Activated CD4-positive, CD25-positive, alpha-beta regulatory T cell (primary cell): ENCODE measurements around the gene SORL1.

Experiments used
- DNase-seq, 4 experiments: peaks; one replicate each; lab custom pipeline; 2025; lab: John Stamatoyannopoulos, UW

The SORL1 gene

DNA sequence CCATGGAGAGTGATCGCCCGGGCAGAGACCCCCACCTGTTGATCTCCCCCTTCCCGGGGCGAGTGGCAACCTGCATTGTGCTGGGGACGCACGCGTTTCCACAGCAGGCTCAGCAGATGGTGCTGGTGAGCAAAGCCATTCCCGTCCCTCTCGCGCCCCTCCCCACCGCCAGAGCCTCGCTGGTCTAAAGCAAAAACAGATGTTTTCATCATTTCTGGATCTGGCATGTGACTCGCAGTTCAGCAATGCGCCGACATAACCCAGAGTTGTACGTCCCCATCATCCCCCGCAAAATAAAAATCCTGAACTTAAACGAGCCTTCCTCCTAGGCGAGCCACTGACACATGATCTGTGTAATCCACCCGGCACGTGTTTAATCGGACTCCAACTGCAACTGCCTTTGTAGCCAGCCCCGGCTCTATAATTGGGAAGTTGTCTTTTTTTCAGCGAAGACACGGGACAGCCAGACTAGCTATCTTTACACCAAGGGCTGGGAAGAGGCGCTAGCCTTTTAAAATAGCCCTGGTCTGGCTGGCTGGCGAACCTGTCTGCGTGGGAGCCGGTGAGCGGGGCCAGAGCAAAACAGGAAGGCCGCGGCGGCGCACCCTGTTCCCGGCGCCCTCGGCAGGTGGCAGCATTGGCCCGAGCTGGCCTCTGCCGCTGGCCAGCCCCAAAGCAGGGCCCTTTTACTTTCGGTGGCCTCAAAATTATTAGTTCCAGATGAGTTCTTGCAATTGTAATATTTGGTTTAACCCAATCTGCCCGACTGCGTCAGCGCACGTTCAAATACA lies 203.6 kb downstream of the SORL1 start:
- DNase-seq, result peak; percentile 10 to 40 (median 34)

GRCh38 chr11:121656328-121657090 lies 204.4 kb downstream of the SORL1 start:
- no peak for DNase-seq

DNA sequence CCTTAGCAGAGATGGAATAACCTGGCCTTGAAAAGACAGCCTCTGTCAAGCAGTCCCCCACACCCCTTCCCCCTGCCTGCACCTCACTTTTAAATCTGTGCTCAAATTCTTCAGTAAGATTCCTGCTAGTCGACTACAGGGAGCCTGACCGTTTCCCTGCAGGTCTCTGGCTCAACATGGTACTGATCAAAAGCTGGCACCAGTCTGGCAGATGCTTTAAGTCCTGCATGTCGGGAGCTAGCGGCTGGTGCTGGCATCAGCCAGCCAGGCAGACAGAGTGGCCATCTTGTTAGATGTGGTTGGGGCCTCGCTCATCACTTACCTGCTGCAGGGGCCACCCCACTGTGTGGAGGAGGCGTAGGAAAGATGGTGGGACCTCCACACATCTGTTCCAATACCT lies 205.0 kb downstream of the SORL1 start:
- no peak for DNase-seq

DNA sequence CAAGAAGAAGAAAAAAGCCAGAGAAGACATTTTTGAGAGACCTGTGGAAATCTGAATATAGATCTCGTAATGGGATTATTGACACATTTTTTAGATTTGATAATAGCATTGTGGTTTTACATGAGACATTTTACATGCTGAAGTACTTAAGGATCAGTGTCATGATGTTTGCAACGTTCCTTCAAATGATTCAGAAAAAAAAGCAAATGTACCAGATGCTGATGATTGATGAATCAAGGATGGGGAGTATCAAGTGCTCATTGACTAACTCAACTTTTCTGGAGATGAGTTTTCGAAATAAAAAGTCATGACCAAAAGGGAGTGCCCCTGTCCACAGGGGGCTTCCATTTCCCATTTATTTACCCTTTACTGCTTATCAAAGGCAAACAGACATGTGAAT lies 207.7 kb downstream of the SORL1 start:
- no peak for DNase-seq

DNA sequence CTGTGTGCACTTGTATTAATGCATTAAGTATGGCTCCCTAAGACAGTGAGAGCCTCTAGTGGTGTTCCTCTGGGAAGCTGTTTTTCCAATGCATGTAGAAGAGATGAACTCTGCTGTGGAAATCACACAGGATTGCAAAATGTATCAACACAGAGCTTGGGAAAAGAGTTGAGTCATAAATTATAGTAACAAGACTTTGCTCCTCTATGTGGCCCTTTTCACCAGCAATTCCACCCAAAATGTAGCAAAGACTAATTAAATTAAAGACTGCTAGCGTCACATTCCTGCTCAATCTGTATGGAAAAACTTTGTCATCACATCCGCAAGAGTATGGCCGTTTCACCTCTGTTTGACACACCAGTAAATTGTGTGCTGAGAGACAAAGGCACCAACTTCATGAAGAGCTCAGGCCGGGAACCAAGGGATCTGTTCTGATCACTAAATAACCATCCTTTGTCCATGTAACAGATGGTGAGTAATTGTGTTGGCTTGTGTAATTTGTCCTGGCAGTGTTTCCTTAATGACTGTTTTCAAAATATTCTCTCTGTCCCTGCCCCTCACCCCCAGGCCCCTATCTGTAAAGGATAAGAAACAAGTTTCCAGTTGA lies 209.9 kb downstream of the SORL1 start:
- DNase-seq, result no peak

DNA sequence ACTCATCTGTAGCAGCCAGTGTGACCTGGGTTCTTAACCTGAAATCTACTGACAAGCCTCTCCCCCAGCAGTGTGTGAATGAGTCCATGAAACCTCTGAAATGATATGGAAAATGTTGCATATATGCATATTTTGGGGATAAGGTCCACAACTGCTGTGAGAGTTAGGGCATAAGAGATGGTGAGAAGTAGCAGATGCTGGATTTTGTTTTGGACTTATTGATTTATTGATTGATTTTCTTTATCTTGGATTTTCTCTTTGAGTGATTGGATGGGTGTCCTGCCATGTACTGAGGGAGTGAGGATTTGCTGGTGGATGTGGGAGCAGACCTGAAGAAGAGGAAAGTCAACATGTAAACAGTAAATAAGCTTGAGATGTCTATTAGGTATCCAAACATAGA lies 212.0 kb downstream of the SORL1 start:
- no peak for DNase-seq

DNA sequence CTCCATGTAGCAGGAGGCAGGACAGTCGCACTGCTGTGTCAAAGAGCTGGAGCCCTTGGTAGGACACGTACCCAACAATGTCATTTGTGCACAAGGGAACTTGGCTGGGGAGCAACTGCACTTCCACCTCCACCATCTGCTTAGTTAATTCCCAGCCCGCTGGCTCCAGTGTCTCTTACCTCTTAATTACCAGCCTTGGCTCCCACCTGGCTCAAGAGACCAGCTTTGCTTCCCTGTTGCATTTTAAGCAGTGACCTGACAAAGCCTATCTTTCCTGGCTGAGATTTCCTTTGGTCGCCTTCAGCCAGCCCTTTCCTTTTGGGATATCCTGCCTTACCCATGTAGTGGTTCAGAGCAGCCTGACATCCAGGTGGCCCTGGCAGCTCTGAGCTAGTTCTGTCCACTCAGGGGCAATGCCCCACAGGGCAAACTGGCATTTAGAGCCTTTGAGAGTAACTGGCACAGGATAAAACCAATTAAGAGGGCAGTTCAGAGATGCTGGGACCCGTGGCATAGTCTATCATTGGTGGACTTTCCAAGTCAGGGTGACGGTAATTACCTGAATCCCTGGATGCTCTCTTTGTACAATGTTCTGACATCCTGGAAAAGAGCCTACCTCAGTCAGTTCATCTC lies 213.2 kb downstream of the SORL1 start:
- no peak for DNase-seq

GRCh38 chr11:121667836-121668235 lies 215.7 kb downstream of the SORL1 start:
- DNase-seq, result no peak

GRCh38 chr11:121669422-121669821 lies 217.3 kb downstream of the SORL1 start:
- no peak for DNase-seq

- DNase-seq, result no peak
These were observed 218.2 kb downstream of the SORL1 start for GRCh38 chr11:121670266-121670665.

DNA sequence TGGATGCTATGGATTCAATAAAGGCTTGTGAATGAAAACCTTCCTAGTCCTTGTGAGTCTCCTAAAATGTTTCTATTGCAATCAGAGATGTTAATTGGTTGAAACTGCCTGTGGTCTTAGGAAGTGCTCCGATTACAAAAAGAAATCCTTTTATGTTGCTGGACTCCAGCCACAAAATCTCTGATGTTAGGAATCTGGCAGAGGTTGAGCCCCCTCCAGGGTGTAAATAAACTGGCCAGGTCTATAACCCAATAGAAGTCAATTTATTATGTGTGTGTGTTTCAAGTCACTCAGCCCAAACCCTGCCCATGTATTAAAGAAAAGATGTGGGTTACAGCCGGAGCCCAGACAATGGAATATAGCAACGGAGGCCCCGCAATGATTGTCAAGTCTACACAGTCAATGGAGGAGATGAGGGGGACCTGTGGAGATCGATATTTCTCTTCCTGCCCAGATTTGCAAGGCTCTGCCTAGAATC lies 218.7 kb downstream of the SORL1 start:
- DNase-seq, result no peak

DNA sequence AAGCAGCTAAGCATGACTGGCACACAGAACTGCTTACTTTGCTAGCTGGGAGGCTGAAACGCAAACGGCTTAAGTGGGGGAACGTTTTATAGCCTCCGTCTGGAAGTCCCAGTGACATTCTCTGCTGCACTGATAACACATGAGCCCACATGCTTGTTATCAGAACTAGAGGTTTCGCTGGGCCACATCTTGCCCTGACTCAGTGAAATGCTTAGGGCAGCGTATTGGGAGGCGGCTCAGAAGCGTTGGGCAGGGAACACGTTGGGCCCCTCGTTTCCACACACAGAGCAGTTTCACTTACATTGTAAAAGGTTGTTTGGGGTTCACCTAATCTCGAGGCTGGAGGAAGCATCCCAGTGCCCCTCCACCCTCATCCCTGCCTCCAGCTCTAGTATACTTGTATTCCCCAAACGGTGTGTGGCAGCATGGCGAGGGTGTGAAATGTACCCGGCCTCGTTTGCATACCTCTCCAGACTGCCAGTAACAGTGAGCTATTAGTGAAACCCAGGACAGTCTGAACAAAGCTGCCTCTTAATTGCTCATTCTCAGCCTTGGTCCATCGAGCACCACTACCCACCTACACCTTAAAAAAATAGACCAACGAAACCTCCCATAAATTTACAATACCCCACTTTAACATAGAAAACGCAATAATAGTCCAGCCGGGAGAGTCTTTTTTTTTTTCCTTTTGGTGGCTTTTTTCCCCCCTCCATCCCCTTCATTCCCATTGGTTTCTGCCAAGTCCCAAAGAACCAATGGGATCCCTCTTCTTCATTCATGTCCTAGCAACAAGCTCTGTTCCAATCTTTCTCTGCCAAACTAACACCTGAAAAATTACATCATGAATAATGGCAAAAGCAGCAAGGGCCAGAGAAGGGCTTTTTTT lies 219.4 kb downstream of the SORL1 start:
- no peak for DNase-seq

DNA sequence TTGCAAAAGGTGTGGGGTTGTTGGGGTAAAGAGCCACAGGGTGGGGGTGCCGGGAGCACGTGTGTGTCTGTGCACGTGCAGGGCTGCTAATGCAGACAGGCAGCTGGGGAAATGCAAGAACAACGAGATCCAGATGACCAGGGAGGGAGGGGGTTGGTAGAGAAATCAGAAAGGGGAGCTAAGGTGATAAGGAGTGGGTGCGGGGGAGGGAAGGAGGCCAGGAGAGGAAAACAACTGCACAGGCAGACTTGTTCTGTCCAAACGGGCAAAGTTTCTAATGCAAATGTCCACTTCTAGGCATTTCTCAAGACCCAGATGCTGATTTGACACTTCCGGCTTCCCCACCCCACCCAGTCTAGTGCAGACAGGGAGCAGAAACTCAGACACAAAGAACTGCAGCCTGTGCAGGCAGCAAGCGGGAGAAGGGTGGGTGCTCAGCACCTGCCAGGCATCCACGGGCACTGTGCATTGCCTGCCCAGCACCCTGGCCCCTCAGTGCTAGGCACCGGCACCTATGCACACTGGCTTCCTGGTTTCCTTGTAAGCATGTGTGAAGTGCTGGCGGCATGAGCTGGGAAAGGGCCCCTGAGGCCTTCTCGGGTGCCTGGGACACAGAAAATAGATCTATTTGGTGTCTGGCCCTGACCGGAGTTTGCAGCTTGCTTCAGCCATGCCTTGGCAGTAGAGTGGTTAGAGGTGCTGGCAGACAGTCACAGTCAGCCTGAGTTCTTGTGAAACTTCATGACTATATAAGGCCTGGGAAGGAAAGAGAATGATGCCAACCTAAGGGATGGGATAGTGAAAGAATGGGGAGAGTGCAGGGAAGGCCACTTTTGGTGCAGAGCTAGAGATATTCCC lies 220.7 kb downstream of the SORL1 start:
- DNase-seq, result no peak

GRCh38 chr11:121681550-121682268 lies 229.6 kb downstream of the SORL1 start:
- DNase-seq, result no peak
